GM18858 (cell line): ENCODE data around the gene BCL10.
"Not testable (repeated sequence)": the region's sequence is repeated elsewhere in the genome, so short reads cannot be mapped to it uniquely, and the experiment has no call there.

Experiments
- ATAC-seq: cut with Tn5 transposase; IDR thresholded peaks from one replicate; pipeline ENCODE4 v1.9.1; 2021; ENCODE audit not compliant: unreplicated experiment

The BCL10 gene

GRCh38 chr1:85268801-85269585 is 7.4 kb downstream of the BCL10 start:
- no peak for ATAC-seq

DNA sequence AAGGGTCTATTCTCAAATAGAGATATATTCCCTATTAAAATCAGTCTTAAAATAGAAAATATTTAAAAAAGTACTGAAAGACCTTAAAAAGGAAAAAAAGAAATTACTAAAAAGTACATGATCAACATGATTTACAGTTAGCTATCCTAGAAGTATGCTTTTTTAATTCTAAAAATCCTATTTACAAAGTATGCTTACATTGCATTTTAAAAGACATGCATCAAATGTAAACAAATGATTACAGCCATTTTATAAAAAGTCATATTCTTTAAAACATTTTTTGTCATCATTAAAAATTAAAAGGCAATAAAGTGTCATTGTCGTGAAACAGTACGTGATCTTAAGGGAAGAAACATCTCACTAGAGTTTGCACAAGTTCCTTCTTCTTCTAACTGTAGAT is 9.1 kb downstream of the BCL10 start:
- ATAC-seq, result no peak

DNA sequence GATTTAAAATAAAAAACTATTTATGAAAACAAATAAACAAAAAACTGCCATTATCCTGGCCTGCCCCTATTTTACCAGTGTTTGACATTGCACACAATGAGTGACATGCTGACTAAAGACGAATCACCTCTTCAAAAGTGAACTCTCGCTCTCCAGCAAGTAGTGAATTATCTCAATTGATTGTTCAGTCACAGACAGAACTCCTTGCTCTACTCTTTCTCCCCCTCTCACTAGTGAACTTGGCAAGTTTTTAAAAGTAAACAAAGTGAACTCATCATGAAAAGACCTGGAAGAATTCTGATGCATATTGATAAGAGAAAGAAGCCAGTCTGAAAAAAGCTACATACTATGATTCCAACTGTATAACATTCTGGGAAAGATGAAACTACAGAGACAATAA is 12.3 kb downstream of the BCL10 start:
- no peak for ATAC-seq

GRCh38 chr1:85262985-85263384 is 13.4 kb downstream of the BCL10 start:
- ATAC-seq, result no peak

GRCh38 chr1:85259912-85260274 is 16.5 kb downstream of the BCL10 start:
- no peak for ATAC-seq

- peak; percentile 91 for ATAC-seq
Measured at GRCh38 chr1:85259118-85259911, 17.1 kb downstream of the BCL10 start, which contains the start of gene C1orf52. Gene C1orf52 (minus strand): TSS chr1:85259662. CDS start chr1:85259633, 29 bp downstream.

- no peak for ATAC-seq
Measured at GRCh38 chr1:85258536-85259117, 17.8 kb downstream of the BCL10 start.

DNA sequence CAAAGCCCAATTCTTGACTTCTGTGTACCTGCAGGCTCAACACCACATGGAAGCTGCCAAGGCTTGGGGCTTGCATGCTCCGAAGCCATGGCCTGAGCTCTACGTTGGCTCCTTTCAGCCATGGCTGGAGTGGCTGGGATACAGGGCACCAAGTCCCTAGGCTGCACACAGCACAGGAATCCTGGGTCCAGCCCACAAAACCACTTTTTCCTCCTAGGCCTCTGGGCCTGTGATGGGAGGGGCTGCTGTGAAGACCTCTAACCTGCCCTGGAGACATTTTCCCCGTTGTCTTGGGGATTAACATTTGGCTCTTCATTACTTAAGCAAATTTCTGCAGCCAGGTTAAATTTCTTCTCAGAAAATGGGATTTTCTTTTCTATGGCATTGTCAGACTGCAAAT is 27.4 kb downstream of the BCL10 start:
- not testable (repeated sequence) for ATAC-seq

DNA sequence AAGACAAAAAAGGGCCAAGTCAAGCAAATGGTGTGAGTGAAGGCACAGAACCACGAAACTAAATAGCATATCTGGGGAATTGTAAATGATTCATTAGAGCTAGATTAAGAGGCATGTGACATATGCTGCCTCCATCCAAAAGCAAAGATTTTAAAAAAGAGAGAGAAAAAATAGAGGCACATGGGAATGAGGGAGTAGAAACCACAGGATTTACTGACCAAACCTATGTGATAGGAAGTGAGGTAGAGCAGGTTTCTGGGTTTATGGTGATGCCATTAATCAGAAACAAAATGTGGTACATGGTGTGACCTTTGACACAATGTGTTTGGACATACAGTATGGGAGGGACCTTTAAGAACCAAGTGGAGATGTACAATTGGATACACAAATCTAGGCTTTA is 30.5 kb downstream of the BCL10 start:
- ATAC-seq, result no peak

DNA sequence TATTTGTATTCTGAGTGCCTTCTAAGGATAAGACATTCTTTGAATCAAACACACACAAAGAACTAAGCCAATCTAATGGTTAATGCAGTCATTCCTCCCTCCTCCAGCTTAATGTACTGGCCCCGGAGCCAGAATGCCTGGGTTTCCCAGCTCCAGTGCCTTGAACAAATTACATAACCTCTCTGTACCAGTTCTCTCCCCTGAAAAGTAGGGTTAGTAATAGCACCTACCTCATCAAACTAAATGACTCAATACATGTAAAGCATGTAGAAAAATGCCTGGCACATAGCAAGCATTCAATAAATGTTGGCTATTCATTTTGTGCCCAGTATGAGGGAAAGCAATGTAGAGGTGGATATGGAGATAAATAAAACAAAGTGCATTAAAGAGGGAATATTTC is 31.0 kb downstream of the BCL10 start:
- ATAC-seq, result no peak

DNA sequence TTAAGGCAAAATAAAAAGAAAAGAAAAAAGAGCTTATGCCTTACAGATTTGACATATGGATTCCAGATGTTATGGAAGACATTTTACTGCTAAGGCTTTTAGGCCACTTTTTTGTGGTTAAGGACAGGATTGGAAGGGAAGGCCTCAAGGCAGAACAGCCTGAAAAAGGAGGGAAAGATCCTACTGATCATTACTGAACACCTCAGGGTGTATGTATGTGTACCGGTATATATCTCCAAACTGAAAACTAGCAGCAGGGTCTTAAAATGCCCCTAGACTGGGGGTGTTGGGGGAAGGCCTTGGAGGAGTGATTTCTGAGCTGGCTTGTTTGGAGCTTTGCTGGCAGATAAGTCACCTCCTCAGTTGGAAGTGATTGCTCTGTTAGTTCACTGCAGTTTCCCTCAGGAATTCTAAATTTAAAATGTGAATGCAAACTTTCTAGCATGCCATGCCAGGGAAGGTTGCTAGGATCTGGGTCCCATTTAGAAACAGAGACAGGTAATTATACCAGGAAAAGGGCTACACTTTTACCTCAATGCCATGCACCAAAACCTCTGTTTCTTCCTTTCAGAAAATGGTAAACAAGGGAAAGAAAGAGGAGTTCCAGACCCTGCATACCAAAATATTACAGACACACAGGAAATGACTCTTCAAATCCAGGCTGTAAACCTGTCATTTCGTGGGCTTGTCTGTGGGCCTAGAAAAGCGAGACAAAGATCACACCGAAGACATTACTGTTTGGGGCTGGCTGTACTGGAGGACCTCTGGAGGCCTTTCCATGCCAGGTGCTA is 32.0 kb downstream of the BCL10 start:
- ATAC-seq, result no peak

DNA sequence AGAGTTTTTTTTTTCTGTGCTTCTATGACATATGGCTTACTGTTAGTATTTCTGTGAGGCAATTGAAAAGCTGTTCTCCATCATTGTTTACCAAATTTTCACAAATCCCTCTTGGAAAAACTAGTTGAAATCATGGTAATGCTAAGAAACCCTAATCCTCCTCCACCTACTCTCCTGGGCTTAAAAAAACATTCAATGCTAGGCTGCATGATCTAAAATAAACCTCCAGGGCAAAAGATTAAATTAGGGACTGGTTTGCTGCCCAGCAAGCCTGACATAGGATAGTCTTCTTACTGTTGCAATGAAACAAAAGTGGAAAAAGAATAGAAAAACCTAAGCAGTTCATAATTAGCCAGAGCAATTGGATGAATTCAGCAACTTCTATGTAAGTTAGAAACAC is 33.1 kb downstream of the BCL10 start:
- ATAC-seq, result no peak

GRCh38 chr1:85240643-85241042 is 35.8 kb downstream of the BCL10 start:
- no peak for ATAC-seq

DNA sequence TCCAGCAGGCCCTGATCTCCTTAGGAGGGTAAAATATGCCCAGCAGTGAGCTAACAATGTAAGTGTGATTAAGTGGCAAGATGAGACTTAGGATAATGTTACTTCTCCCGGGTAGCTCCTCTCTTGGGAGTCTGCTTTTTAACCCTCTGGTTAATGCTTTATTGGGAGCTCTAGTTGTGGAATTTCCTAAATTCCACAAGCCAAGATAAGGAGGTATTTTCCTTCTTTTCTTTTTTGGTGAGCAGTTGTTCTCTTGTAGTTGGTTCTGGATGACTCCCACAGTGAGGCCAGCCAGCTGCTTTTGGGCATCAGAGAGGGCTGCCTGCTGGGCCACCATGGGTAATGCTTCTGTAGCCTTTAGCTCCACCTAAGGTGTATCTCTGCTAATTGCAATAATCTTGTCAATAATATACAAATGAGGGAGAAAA is 36.2 kb downstream of the BCL10 start:
- ATAC-seq, result no peak

DNA sequence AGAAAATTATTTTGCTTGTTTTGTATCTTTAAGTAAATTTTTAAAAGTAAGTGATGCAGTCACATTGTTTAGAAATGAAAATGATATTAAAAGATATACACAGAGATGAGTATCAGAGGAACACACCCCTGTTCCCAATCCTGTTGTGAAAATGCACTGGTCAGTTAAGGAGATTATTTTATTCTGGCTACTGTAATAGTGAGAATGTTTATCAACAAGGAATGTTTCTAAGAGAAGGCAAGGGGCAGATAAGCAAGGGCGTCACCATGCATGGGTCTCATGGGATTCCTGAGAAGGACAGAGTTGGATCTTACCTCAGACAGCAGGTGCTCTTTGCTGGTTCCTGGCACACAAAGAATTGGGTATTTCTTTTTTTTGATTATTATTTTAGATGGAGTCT is 38.8 kb downstream of the BCL10 start:
- no peak for ATAC-seq

DNA sequence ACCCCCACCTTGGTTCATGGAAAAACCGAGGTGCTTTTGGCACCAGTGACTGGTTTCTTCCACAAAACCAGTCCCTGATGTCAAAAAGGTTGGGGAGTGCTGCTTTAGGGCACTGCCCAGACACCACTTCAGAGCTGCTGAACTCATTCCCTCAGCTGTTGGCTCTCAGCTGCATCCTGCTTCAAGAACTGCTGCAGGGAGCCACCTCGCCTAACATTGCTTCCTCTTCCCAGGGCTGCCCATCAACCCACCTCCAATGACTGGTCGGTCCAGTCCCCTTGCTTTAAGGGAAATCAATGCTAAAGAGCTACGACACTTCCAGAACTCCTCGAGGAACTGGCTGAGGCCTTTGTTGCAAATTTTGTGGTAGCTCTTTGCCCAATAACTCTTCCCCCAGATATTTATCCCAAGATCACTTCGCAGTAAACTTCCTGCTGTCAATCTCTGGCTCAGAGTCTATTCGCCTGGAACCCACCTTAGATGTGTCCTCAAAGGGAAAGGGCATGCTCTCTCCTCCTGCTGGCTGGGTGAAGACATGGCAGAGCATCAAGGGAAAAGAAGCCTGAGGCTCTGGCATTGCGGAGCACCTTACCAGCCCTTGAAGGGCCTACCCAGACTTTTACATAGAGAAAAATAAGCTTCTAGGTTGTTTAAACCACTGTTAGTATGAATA is 46.0 kb downstream of the BCL10 start:
- ATAC-seq, result no peak

- ATAC-seq, result no peak
Measured at GRCh38 chr1:85229574-85230097, 46.8 kb downstream of the BCL10 start.

DNA sequence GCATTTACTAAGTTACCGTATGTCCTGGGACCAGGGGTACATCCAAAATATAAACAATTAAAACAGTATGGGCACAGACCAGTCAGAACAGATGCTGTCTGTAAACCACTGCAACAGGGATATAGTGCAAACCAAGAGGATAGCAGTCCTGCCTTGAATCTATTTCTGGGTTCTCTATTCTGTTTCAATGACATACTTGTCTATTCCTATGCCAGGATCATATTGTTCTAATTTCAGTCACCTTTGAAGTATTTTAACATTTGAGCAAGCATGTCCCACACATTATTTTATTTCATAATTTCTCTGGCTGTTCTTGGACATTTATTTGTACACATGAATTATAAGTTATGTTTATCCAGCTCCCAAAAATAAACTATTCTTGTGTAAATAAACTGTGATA is 47.5 kb downstream of the BCL10 start:
- ATAC-seq, result no peak

- ATAC-seq, result no peak
Measured at GRCh38 chr1:85225624-85226380, 50.6 kb downstream of the BCL10 start.
